ENCODE data around the gene TSPAN14.

The TSPAN14 gene

GRCh38 chr10:80453842-80454512, at the start of gene TSPAN14:
Gene TSPAN14, plus strand, starts transcription at chr10:80454310. Its CDS starts 34,924 bp downstream, at chr10:80489234.
- no peaks in the 10 kb centered on the region for H3K36me3 ChIP-seq (ENCODE audit: control insufficient read depth, insufficient read depth, low read length)
- H3K27me3 ChIP-seq (replicated peaks; ENCODE audit: control insufficient read depth, insufficient read depth, low read length), result no peaks in the 10 kb centered on the region
- DNase-seq (ENCODE audit: extremely low read depth, insufficient read length), result peak; percentile 83
- no peak for TF ChIP-seq CTCF (IDR thresholded peaks at IDR 0.05; ENCODE audit: insufficient read depth, low read length, poor library complexity, severe bottlenecking)
- peak within 1 kb of the TSS; percentile 88 for H3K4me3 ChIP-seq (replicated peaks; ENCODE audit: low read depth, low read length)

GRCh38 chr10:80405035-80405434, 49.1 kb upstream of the TSPAN14 start:
- Histone ChIP-seq H3K36me3 (ENCODE audit: control insufficient read depth, insufficient read depth, low read length) (no peaks in the 10 kb centered on the region), H3K27me3 (replicated peaks; ENCODE audit: control insufficient read depth, insufficient read depth, low read length) (no peaks in the 10 kb centered on the region), H3K4me3 (replicated peaks; ENCODE audit: low read depth, low read length) (no peak overlapping the region)
- no peak for TF ChIP-seq CTCF (IDR thresholded peaks at IDR 0.05; ENCODE audit: insufficient read depth, low read length, poor library complexity, severe bottlenecking)
- no peak for DNase-seq (ENCODE audit: extremely low read depth, insufficient read length)

- Histone ChIP-seq H3K4me3 (replicated peaks; ENCODE audit: low read depth, low read length) (no peak overlapping the region), H3K36me3 (ENCODE audit: control insufficient read depth, insufficient read depth, low read length) (no peaks in the 10 kb centered on the region), H3K27me3 (replicated peaks; ENCODE audit: control insufficient read depth, insufficient read depth, low read length) (no peaks in the 10 kb centered on the region)
- no peak for DNase-seq (ENCODE audit: extremely low read depth, insufficient read length)
- TF ChIP-seq CTCF (IDR thresholded peaks at IDR 0.05; ENCODE audit: insufficient read depth, low read length, poor library complexity, severe bottlenecking), result no peak
Measured at GRCh38 chr10:80405626-80406025, 48.5 kb upstream of the TSPAN14 start.

GRCh38 chr10:80406204-80406603, 47.9 kb upstream of the TSPAN14 start:
- no peak for TF ChIP-seq CTCF (IDR thresholded peaks at IDR 0.05; ENCODE audit: insufficient read depth, low read length, poor library complexity, severe bottlenecking)
- no peaks in the 10 kb centered on the region for H3K36me3 ChIP-seq (ENCODE audit: control insufficient read depth, insufficient read depth, low read length)
- H3K27me3 ChIP-seq (replicated peaks; ENCODE audit: control insufficient read depth, insufficient read depth, low read length), result no peaks in the 10 kb centered on the region
- DNase-seq (ENCODE audit: extremely low read depth, insufficient read length), result no peak
- no peak overlapping the region for H3K4me3 ChIP-seq (replicated peaks; ENCODE audit: low read depth, low read length)

GRCh38 chr10:80407812-80408241, 46.3 kb upstream of the TSPAN14 start:
- DNase-seq (ENCODE audit: extremely low read depth, insufficient read length), result peak; percentile 26

More at GRCh38 chr10:80407812-80408241, 46.3 kb upstream of the TSPAN14 start:
- no peaks in the 10 kb centered on the region for H3K36me3 ChIP-seq (ENCODE audit: control insufficient read depth, insufficient read depth, low read length)
- no peaks in the 10 kb centered on the region for H3K27me3 ChIP-seq (replicated peaks; ENCODE audit: control insufficient read depth, insufficient read depth, low read length)
- TF ChIP-seq CTCF (IDR thresholded peaks at IDR 0.05; ENCODE audit: insufficient read depth, low read length, poor library complexity, severe bottlenecking), result no peak
- peak overlapping the region; percentile 70 for H3K4me3 ChIP-seq (replicated peaks; ENCODE audit: low read depth, low read length)
